22Rv1 (cell line): Measurements from ENCODE around the gene DGKI.

ENCODE experiments used
- H3K27ac ChIP-seq: fragments of 450-650 bp; 2 replicates; pipeline ENCODE4 v1.5.1; 2017
- CTCF ChIP-seq: fragments of 450-650 bp; IDR thresholded peaks from 2 replicates; pipeline ENCODE4 v1.5.1; 2017; ENCODE audit warnings: mild to moderate bottlenecking
- ZFX ChIP-seq: fragments of 450-650 bp; IDR thresholded peaks from 2 replicates; pipeline ENCODE4 v1.6.1; 2017; ENCODE audit warnings: antibody characterized with exemption, borderline replicate concordance

Gene DGKI

GRCh38 chr7:137820677-137821420 lies 25.9 kb downstream of the DGKI start:
- no peak overlapping the region for H3K27ac ChIP-seq
- TF ChIP-seq ZFX (no peak), CTCF (no peak)

- TF ChIP-seq CTCF (no peak), ZFX (no peak)
- H3K27ac ChIP-seq: no peak overlapping the region
These were observed 26.6 kb downstream of the DGKI start for GRCh38 chr7:137820156-137820555.

- no peak overlapping the region for H3K27ac ChIP-seq
- TF ChIP-seq ZFX (no peak), CTCF (no peak)
These were observed 28.7 kb downstream of the DGKI start for GRCh38 chr7:137818036-137818435.

- TF ChIP-seq CTCF (no peak), ZFX (no peak)
- H3K27ac ChIP-seq: no peak overlapping the region
These were observed 30.0 kb downstream of the DGKI start for GRCh38 chr7:137816696-137817320.

- H3K27ac ChIP-seq: no peak overlapping the region
- TF ChIP-seq ZFX (no peak), CTCF (no peak)
These were observed 33.2 kb downstream of the DGKI start for GRCh38 chr7:137813541-137813940.

- H3K27ac ChIP-seq: no peak overlapping the region
- TF ChIP-seq ZFX (no peak), CTCF (no peak)
These were observed 36.5 kb downstream of the DGKI start for GRCh38 chr7:137810248-137810647.

- H3K27ac ChIP-seq: no peak overlapping the region
- TF ChIP-seq ZFX (no peak), CTCF (no peak)
These were observed 41.9 kb downstream of the DGKI start for GRCh38 chr7:137804836-137805235.
